Liver (tissue), 9 donors: ENCODE data around the gene EHMT1. TPM values are rescaled to one million over a fixed set of nuclear protein-coding genes. Genes with fewer than 3 reads are reported as not detected.

Experiments used
- DNase-seq: peaks from one replicate; pipeline ENCODE4 v3.0.0-alpha.2; 2017; ENCODE audit warnings: low spot score
- H3K27ac ChIP-seq, 2 donors: one replicate each; pipeline ENCODE4 v1.7.0; 2013; ENCODE audit warnings: inconsistent platforms in 2 of 2, low read length in 2 of 2, control low read depth in 1 of 2, low read depth in 1 of 2, mild to moderate bottlenecking in 1 of 2
- H3K27me3 ChIP-seq, 4 donors: one replicate each; pipeline versions ENCODE4 v1.6.1 to v1.7.0; 2013; ENCODE audit warnings: low read length in 3 of 4, inconsistent platforms in 1 of 4, mild to moderate bottlenecking in 1 of 4, moderate library complexity in 1 of 4; ENCODE audit not compliant: control insufficient read depth in 4 of 4, insufficient read depth in 4 of 4
- H3K36me3 ChIP-seq, 4 donors: one replicate each; pipeline versions ENCODE4 v1.6.1 to v1.7.0; 2013; ENCODE audit warnings: low read length in 3 of 4, mild to moderate bottlenecking in 3 of 4, low read depth in 1 of 4, moderate library complexity in 1 of 4; ENCODE audit not compliant: control insufficient read depth in 4 of 4, insufficient read depth in 3 of 4
- H3K4me1 ChIP-seq, 4 donors: one replicate each; pipeline versions ENCODE4 v1.6.1 to v1.7.0; 2013; ENCODE audit warnings: low read length in 3 of 4, mild to moderate bottlenecking in 3 of 4, moderate library complexity in 1 of 4; ENCODE audit not compliant: control insufficient read depth in 4 of 4, insufficient read depth in 4 of 4
- H3K4me3 ChIP-seq, 3 donors: one replicate each; pipeline versions ENCODE4 v1.6.1 to v1.7.0; 2013; ENCODE audit warnings: low read length in 3 of 3, control low read depth in 1 of 3, low read depth in 1 of 3, mild to moderate bottlenecking in 1 of 3
- H3K9ac ChIP-seq, 2 donors: one replicate each; pipeline ENCODE4 v1.7.0; 2013; ENCODE audit warnings: low read length in 2 of 2, mild to moderate bottlenecking in 2 of 2, moderate library complexity in 2 of 2, control low read depth in 1 of 2, low read depth in 1 of 2
- H3K9me3 ChIP-seq, 4 donors: one replicate each; pipeline versions ENCODE4 v1.6.1 to v1.7.0; 2013; ENCODE audit warnings: low read length in 3 of 4; ENCODE audit not compliant: control insufficient read depth in 4 of 4
- ATF3 ChIP-seq: IDR thresholded peaks from 2 replicates; pipeline ENCODE4 v1.6.1; 2016; ENCODE audit warnings: antibody characterized with exemption
- CTCF ChIP-seq: fragments of 150-350 bp; IDR thresholded peaks from 2 replicates; pipeline ENCODE4 v1.5.1; 2017; ENCODE audit warnings: improper control_type of control experiment, low read depth, low read length; ENCODE audit not compliant: missing input control
- EGR1 ChIP-seq, 2 donors: IDR thresholded peaks; 2 replicates each; pipeline ENCODE4 v1.6.1; 2016 to 2018; ENCODE audit warnings: antibody characterized with exemption in 2 of 2, low read depth in 2 of 2
- FOXA1 ChIP-seq: IDR thresholded peaks from 2 replicates; pipeline ENCODE4 v1.6.1; 2016; ENCODE audit warnings: antibody characterized with exemption
- FOXA2 ChIP-seq: IDR thresholded peaks from 2 replicates; pipeline ENCODE4 v1.6.1; 2016; ENCODE audit warnings: antibody characterized with exemption
- GABPA ChIP-seq, 2 donors: IDR thresholded peaks in 1 of 2; conservative IDR thresholded peaks in 1 of 2; 2 replicates each; pipeline ENCODE4 v1.6.1; 2016; ENCODE audit warnings: antibody characterized with exemption in 2 of 2, mild to moderate bottlenecking in 1 of 2, moderate library complexity in 1 of 2
- HNF4A ChIP-seq, 2 donors: conservative IDR thresholded peaks; 2 replicates each; pipeline ENCODE4 v1.6.1; 2016; ENCODE audit warnings: antibody characterized with exemption in 2 of 2, mild to moderate bottlenecking in 2 of 2
- HNF4G ChIP-seq: IDR thresholded peaks from 2 replicates; pipeline ENCODE4 v1.6.1; 2016; ENCODE audit warnings: antibody characterized with exemption
- JUND ChIP-seq, 2 donors: IDR thresholded peaks; 2 replicates each; pipeline ENCODE4 v1.6.1; 2016; ENCODE audit warnings: antibody characterized with exemption in 2 of 2
- MAX ChIP-seq: IDR thresholded peaks from 2 replicates; pipeline ENCODE4 v1.6.1; 2016; ENCODE audit warnings: antibody characterized with exemption
- NR2F2 ChIP-seq: IDR thresholded peaks from 2 replicates; pipeline ENCODE4 v1.6.1; 2016; ENCODE audit warnings: antibody characterized with exemption
- RAD21 ChIP-seq, 2 donors: IDR thresholded peaks; 2 replicates each; pipeline ENCODE4 v1.6.1; 2016; ENCODE audit warnings: antibody characterized with exemption in 2 of 2, mild to moderate bottlenecking in 2 of 2
- REST ChIP-seq: IDR thresholded peaks from 2 replicates; pipeline ENCODE4 v1.6.1; 2016; ENCODE audit warnings: antibody characterized with exemption, mild to moderate bottlenecking
- RXRA ChIP-seq, 2 donors: IDR thresholded peaks; 2 replicates each; pipeline ENCODE4 v1.6.1; 2017 to 2018; ENCODE audit warnings: antibody characterized with exemption in 2 of 2, mild to moderate bottlenecking in 1 of 2
- SP1 ChIP-seq: IDR thresholded peaks from 2 replicates; pipeline ENCODE4 v1.6.1; 2018; ENCODE audit warnings: antibody characterized with exemption, mild to moderate bottlenecking
- TAF1 ChIP-seq: conservative IDR thresholded peaks from 2 replicates; pipeline ENCODE4 v1.6.1; 2016; ENCODE audit warnings: antibody characterized with exemption, mild to moderate bottlenecking
- YY1 ChIP-seq: IDR thresholded peaks from 2 replicates; pipeline ENCODE4 v1.6.1; 2016; ENCODE audit warnings: antibody characterized with exemption, mild to moderate bottlenecking
- WGBS: extraction: QIAGEN DNeasy Blood & Tissue Kit; methylation state at CpG from one replicate; pipeline ENCODE4 v1.1.7; 2013; 5-methylcytosine and 5-hydroxymethylcytosine counted together
- polyA plus RNA-seq, 2 donors: library from polyadenylated mRNA; stranded (reverse) in 1 of 2; unstranded in 1 of 2; fragments of 200-250 nt in 1 of 2; fragments of >200 nt in 1 of 2; fragmentation: Nextera tagmentation in 1 of 2; extraction: Ambion mirVana in 1 of 2; gene quantifications; one replicate each; pipeline versions ENCODE4 v1.2.1 to v1.2.3, GENCODE V29; 2013 to 2015
- total RNA-seq, 2 donors: library from RNA; depleted of rRNA; stranded (reverse); fragments of >200 nt; gene quantifications; one replicate each; pipeline ENCODE4 v1.2.3, GENCODE V29; 2014
- donor health status: healthy.
- donor health status: healthy.
- donor health status: healthy.
- donor health status: healthy.
- donor health status: healthy.

EHMT1 gene
- total and polyA plus RNA-seq, 4 donors, result 16.1 to 48.2 (median 27.3) TPM

GRCh38 chr9:137611623-137612609 is 6.9 kb upstream of the EHMT1 start:
- H3K4me1 ChIP-seq, result peaks cover 5 to 51% (median 34%) of the 10 kb centered on the region in 4 donors
- no peak overlapping the region for H3K4me3 ChIP-seq
- TF ChIP-seq RXRA (IDR thresholded peaks at IDR 0.05) (no peak), EGR1 (IDR thresholded peaks at IDR 0.05; ENCODE audit: low read depth in 2 of 2) (no peak), FOXA2 (no peak), SP1 (peak; percentile 34)
- H3K9me3 ChIP-seq, result no peaks in the 10 kb centered on the region
- WGBS, result 65% methylated on average over 21 of the region's 21 CpGs
- no peak for DNase-seq
- no peak overlapping the region for H3K27ac ChIP-seq
- no peaks in the 10 kb centered on the region for H3K27me3 ChIP-seq
- H3K36me3 ChIP-seq, result peaks cover 0 to 14% (median 11%) of the 10 kb centered on the region in 4 donors
- H3K9ac ChIP-seq, result no peak overlapping the region

- H3K4me1 ChIP-seq, result peaks cover 9 to 49% (median 30%) of the 10 kb centered on the region in 4 donors
- 78% methylated on average over 8 of the region's 8 CpGs for WGBS
- no peak for DNase-seq
- peaks cover 0 to 14% (median 11%) of the 10 kb centered on the region in 4 donors for H3K36me3 ChIP-seq
- no peak overlapping the region for H3K27ac ChIP-seq
- no peaks in the 10 kb centered on the region for H3K27me3 ChIP-seq
- TF ChIP-seq RAD21 (IDR thresholded peaks at IDR 0.05) (no peak), FOXA1 (no peak), YY1 (no peak), CTCF (no peak)
- no peaks in the 10 kb centered on the region for H3K9me3 ChIP-seq
- no peak overlapping the region for H3K9ac ChIP-seq
- no peak overlapping the region for H3K4me3 ChIP-seq
These were observed 6.1 kb upstream of the EHMT1 start for GRCh38 chr9:137612741-137613142.

GRCh38 chr9:137613259-137613658 is 5.5 kb upstream of the EHMT1 start:
- no peaks in the 10 kb centered on the region for H3K27me3 ChIP-seq
- no peak for DNase-seq
- H3K4me3 ChIP-seq, result no peak overlapping the region
- peaks cover 13 to 52% (median 32%) of the 10 kb centered on the region in 4 donors for H3K4me1 ChIP-seq
- no peaks in the 10 kb centered on the region for H3K9me3 ChIP-seq
- no peak overlapping the region for H3K27ac ChIP-seq
- 93% methylated on average over 5 of the region's 5 CpGs for WGBS
- no peak overlapping the region for H3K9ac ChIP-seq
- H3K36me3 ChIP-seq, result peaks cover 0 to 14% (median 11%) of the 10 kb centered on the region in 4 donors
- TF ChIP-seq TAF1 (no peak), ATF3 (no peak), RXRA (IDR thresholded peaks at IDR 0.05) (no peak), FOXA2 (no peak), JUND (IDR thresholded peaks at IDR 0.05) (no peak), CTCF (no peak), HNF4A (conservative IDR thresholded peaks at IDR 0.05) (no peak), GABPA (IDR thresholded peaks at IDR 0.05 in 1 of 2, conservative IDR thresholded peaks at IDR 0.05 in 1 of 2) (no peak), MAX (no peak), FOXA1 (no peak), REST (no peak), SP1 (no peak), HNF4G (no peak), NR2F2 (no peak), EGR1 (IDR thresholded peaks at IDR 0.05; ENCODE audit: low read depth in 2 of 2) (no peak)
